OCI-LY1 (cell line): Measurements from ENCODE around the gene PLCB2.

Experiments used
- H2AFZ ChIP-seq: fragments of 200-600 bp; sonication (generic), shearing (Covaris generic); 2 replicates; pipeline ENCODE4 v1.6.0; 2014; ENCODE audit warnings: antibody characterized with exemption, mild to moderate bottlenecking, low read length
- H3F3A ChIP-seq: fragments of 200-600 bp; sonication (generic), shearing (Covaris generic); 2 replicates; pipeline ENCODE4 v1.6.0; 2014; ENCODE audit warnings: mild to moderate bottlenecking, antibody characterized with exemption, low read length, moderate library complexity; ENCODE audit not compliant: insufficient read depth
- H3K27ac ChIP-seq: fragments of 200-600 bp; sonication (generic); 2 replicates; pipeline ENCODE4 v1.5.1; 2014; ENCODE audit warnings: low read length, mixed run types, mild to moderate bottlenecking, low read depth; ENCODE audit not compliant: poor library complexity, severe bottlenecking
- H3K27me3 ChIP-seq: fragments of 200-600 bp; sonication (generic); 2 replicates; pipeline ENCODE4 v1.6.0; 2014; ENCODE audit warnings: antibody characterized with exemption, mild to moderate bottlenecking, low read length, moderate library complexity; ENCODE audit not compliant: insufficient read depth
- H3K36me3 ChIP-seq: fragments of 200-600 bp; sonication (generic); 2 replicates; pipeline ENCODE4 v1.6.1; 2014; ENCODE audit warnings: mild to moderate bottlenecking, antibody characterized with exemption, low read length, moderate library complexity, mixed read lengths; ENCODE audit not compliant: insufficient read depth
- H3K4me1 ChIP-seq: fragments of 200-600 bp; sonication (generic); 2 replicates; pipeline ENCODE4 v1.5.1; 2014; ENCODE audit warnings: mild to moderate bottlenecking, low read length, moderate library complexity; ENCODE audit not compliant: insufficient read depth, severe bottlenecking
- H3K4me2 ChIP-seq: fragments of 200-600 bp; sonication (generic), shearing (Covaris generic); 2 replicates; pipeline ENCODE4 v1.6.1; 2014; ENCODE audit warnings: low read length
- H3K4me3 ChIP-seq: fragments of 200-600 bp; sonication (generic); 2 replicates; pipeline ENCODE4 v1.5.1; 2014; ENCODE audit warnings: low read length, low read depth, mild to moderate bottlenecking, mixed read lengths; ENCODE audit not compliant: poor library complexity, severe bottlenecking
- H3K79me2 ChIP-seq: fragments of 200-600 bp; shearing (Covaris generic); 2 replicates; pipeline ENCODE4 v1.6.1; 2016; ENCODE audit warnings: mixed run types, low read length, mixed read lengths; ENCODE audit not compliant: insufficient read depth
- H3K9ac ChIP-seq: fragments of 200-600 bp; sonication (generic), shearing (Covaris generic); 2 replicates; pipeline ENCODE4 v1.6.1; 2014; ENCODE audit warnings: mild to moderate bottlenecking, low read length, mixed read lengths
- H3K9me2 ChIP-seq: fragments of 200-600 bp; sonication (generic), shearing (Covaris generic); 2 replicates; pipeline ENCODE4 v1.6.1; 2014; ENCODE audit warnings: low read depth, mild to moderate bottlenecking, low read length, mixed read lengths
- H3K9me3 ChIP-seq: fragments of 200-600 bp; shearing (Covaris generic); 2 replicates; pipeline ENCODE4 v1.6.1; 2014; ENCODE audit warnings: low read length, mixed read lengths
- H4K20me1 ChIP-seq: fragments of 200-600 bp; sonication (generic), shearing (Covaris generic); 2 replicates; pipeline ENCODE4 v1.6.0; 2016; ENCODE audit warnings: mild to moderate bottlenecking, low read length; ENCODE audit not compliant: insufficient read depth
- EZH2 ChIP-seq: fragments of 200-600 bp; sonication (generic), shearing (Covaris generic); IDR thresholded peaks from 2 replicates; pipeline ENCODE4 v1.8.0; 2017; ENCODE audit warnings: borderline replicate concordance, mixed run types, mild to moderate bottlenecking, antibody characterized with exemption, low read length, moderate library complexity, mixed read lengths
- TF ChIP-seq, protein P1 (sequence below): fragments of 200-600 bp; sonication (generic), shearing (Covaris generic); IDR thresholded peaks from 2 replicates; pipeline ENCODE4 v1.5.1; 2017; ENCODE audit warnings: mild to moderate bottlenecking, antibody characterized with exemption, low read length, moderate library complexity, mixed read lengths

Gene PLCB2

DNA sequence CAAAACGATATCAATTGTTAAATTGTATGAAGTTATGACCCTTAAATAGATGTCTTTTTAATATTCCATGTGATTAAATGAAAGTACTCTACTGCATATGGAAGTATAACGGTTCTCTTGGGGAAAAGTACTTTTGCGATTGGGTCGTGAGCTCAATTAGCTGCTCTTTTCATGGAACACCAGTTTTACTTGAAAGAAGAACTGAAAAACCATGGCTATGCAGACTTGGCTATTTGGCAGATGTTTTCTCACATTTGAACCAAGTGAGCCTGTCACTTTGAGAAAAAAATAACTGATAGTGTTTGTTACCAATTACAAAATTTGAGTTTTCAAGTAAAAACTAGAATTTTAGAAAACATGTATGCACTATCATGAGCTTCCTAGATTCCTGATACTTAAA lies 9.8 kb upstream of the PLCB2 start:
- H3K9ac ChIP-seq: no peak overlapping the region
- H3F3A ChIP-seq: no peaks in the 10 kb centered on the region
- no peaks in the 10 kb centered on the region for H3K9me2 ChIP-seq
- TF ChIP-seq EZH2: no peak
- TF ChIP-seq, protein P1, sequence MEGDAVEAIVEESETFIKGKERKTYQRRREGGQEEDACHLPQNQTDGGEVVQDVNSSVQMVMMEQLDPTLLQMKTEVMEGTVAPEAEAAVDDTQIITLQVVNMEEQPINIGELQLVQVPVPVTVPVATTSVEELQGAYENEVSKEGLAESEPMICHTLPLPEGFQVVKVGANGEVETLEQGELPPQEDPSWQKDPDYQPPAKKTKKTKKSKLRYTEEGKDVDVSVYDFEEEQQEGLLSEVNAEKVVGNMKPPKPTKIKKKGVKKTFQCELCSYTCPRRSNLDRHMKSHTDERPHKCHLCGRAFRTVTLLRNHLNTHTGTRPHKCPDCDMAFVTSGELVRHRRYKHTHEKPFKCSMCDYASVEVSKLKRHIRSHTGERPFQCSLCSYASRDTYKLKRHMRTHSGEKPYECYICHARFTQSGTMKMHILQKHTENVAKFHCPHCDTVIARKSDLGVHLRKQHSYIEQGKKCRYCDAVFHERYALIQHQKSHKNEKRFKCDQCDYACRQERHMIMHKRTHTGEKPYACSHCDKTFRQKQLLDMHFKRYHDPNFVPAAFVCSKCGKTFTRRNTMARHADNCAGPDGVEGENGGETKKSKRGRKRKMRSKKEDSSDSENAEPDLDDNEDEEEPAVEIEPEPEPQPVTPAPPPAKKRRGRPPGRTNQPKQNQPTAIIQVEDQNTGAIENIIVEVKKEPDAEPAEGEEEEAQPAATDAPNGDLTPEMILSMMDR: no peak
- peaks cover 8% of the 10 kb centered on the region for H3K4me1 ChIP-seq
- H2AFZ ChIP-seq: no peak overlapping the region
- no peaks in the 10 kb centered on the region for H3K9me3 ChIP-seq
- no peaks in the 10 kb centered on the region for H3K27me3 ChIP-seq
- no peak overlapping the region for H3K27ac ChIP-seq
- no peaks in the 10 kb centered on the region for H4K20me1 ChIP-seq
- no peak overlapping the region for H3K4me3 ChIP-seq
- no peaks in the 10 kb centered on the region for H3K79me2 ChIP-seq
- no peaks in the 10 kb centered on the region for H3K36me3 ChIP-seq
- H3K4me2 ChIP-seq: no peak overlapping the region

GRCh38 chr15:40316931-40317330 lies 9.2 kb upstream of the PLCB2 start:
- H3K79me2 ChIP-seq: no peaks in the 10 kb centered on the region
- no peaks in the 10 kb centered on the region for H3K27me3 ChIP-seq
- H3K9me2 ChIP-seq: no peaks in the 10 kb centered on the region
- no peaks in the 10 kb centered on the region for H3F3A ChIP-seq
- no peaks in the 10 kb centered on the region for H3K36me3 ChIP-seq
- H3K4me2 ChIP-seq: no peak overlapping the region
- no peak overlapping the region for H3K9ac ChIP-seq
- peaks cover 5% of the 10 kb centered on the region for H3K4me1 ChIP-seq
- H4K20me1 ChIP-seq: no peaks in the 10 kb centered on the region
- no peak overlapping the region for H3K27ac ChIP-seq
- no peak overlapping the region for H3K4me3 ChIP-seq
- no peaks in the 10 kb centered on the region for H3K9me3 ChIP-seq
- no peak for TF ChIP-seq EZH2
- TF ChIP-seq, protein P1: no peak
- no peak overlapping the region for H2AFZ ChIP-seq

- Histone ChIP-seq H3K9me3 (no peaks in the 10 kb centered on the region), H3K9ac (no peak overlapping the region), H3K4me1 (peaks cover 5% of the 10 kb centered on the region), H3K4me2 (no peak overlapping the region), H3K4me3 (no peak overlapping the region), H2AFZ (no peak overlapping the region), H4K20me1 (no peaks in the 10 kb centered on the region), H3K27me3 (no peaks in the 10 kb centered on the region), H3K79me2 (no peaks in the 10 kb centered on the region), H3K27ac (no peak overlapping the region), H3K9me2 (no peaks in the 10 kb centered on the region), H3F3A (no peaks in the 10 kb centered on the region), H3K36me3 (no peaks in the 10 kb centered on the region)
- TF ChIP-seq EZH2: no peak
- TF ChIP-seq, protein P1: no peak
Observed at GRCh38 chr15:40314723-40315276, 7.1 kb upstream of the PLCB2 start.
